Upper lobe of right lung (tissue), 1 donor: ENCODE measurements around the gene ZNF547. TPM values are rescaled to one million over a fixed set of nuclear protein-coding genes. Genes with fewer than 3 reads are reported as not detected.

Experiments
- ATAC-seq: fragments of 200-7000 bp; cut with Tn5 transposase; one replicate; pipeline ENCODE4 v1.9.1; 2020; ENCODE audit warnings: mild to moderate bottlenecking, moderate library complexity
- DNase-seq: peaks from one replicate; pipeline ENCODE4 v3.0.0-alpha.2; 2020
- H3K27ac ChIP-seq: fragments of 200-600 bp; one replicate; pipeline ENCODE4 v1.8.0; 2022
- H3K27me3 ChIP-seq: fragments of 200-600 bp; one replicate; pipeline ENCODE4 v1.8.0; 2022; ENCODE audit warnings: mild to moderate bottlenecking
- H3K36me3 ChIP-seq: fragments of 200-600 bp; one replicate; pipeline ENCODE4 v1.8.0; 2022
- H3K4me1 ChIP-seq: fragments of 200-600 bp; one replicate; pipeline ENCODE4 v1.8.0; 2022
- H3K4me3 ChIP-seq: fragments of 200-600 bp; one replicate; pipeline ENCODE4 v1.8.0; 2022; ENCODE audit warnings: mild to moderate bottlenecking
- H3K9me3 ChIP-seq: fragments of 200-600 bp; one replicate; pipeline ENCODE4 v1.8.0; 2022
- intact Hi-C: fragments of 100-400 bp; cut with DNase I; formaldehyde crosslinking; loops from one replicate; pipeline ENCODE4 v1.11.0; 2022
- total RNA-seq: library from RNA; stranded (reverse); fragmentation: NEBNext Ultra II Directional; extraction: Animal tissue kit (Norgen Biotek cat#: 25700); gene quantifications from one replicate; pipeline ENCODE4 v1.2.1, GENCODE V29; 2021
- TF ChIP-seq, protein P1 (sequence below): fragments of 200-600 bp; IDR thresholded peaks from one replicate; pipeline ENCODE4 v1.8.0; 2022; ENCODE audit warnings: antibody characterized with exemption
- donor health status: DM: no; HTN: yes; CAD: no; lungs with severe emphysema.

Gene ZNF547
- total RNA-seq, 1 donor from 2014 or later: 3.3 TPM

DNA sequence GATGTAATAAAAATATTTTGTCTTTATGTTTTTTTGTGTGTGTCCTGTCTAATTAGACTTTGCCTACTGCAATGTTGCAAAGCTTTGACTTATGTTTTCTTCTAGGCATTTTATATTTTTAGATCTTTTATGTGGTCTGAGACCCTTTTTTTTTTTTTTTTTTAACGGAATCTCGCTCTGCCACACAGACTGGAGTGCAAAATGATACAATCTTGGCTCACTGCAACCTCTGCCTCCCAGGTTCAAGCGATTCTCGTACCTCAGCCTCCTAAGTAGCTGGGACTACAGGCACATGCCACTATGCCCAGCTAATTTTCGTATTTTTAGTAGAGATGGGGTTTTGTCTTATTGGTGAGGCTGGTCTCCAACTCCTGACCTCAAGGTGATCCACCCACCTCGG is 20.8 kb upstream of the ZNF547 start:
- no peak overlapping the region for H3K27ac ChIP-seq
- no peaks in the 10 kb centered on the region for H3K9me3 ChIP-seq
- H3K36me3 ChIP-seq: no peaks in the 10 kb centered on the region
- H3K4me3 ChIP-seq: no peak overlapping the region
- TF ChIP-seq, protein P1, sequence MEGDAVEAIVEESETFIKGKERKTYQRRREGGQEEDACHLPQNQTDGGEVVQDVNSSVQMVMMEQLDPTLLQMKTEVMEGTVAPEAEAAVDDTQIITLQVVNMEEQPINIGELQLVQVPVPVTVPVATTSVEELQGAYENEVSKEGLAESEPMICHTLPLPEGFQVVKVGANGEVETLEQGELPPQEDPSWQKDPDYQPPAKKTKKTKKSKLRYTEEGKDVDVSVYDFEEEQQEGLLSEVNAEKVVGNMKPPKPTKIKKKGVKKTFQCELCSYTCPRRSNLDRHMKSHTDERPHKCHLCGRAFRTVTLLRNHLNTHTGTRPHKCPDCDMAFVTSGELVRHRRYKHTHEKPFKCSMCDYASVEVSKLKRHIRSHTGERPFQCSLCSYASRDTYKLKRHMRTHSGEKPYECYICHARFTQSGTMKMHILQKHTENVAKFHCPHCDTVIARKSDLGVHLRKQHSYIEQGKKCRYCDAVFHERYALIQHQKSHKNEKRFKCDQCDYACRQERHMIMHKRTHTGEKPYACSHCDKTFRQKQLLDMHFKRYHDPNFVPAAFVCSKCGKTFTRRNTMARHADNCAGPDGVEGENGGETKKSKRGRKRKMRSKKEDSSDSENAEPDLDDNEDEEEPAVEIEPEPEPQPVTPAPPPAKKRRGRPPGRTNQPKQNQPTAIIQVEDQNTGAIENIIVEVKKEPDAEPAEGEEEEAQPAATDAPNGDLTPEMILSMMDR: no peak
- H3K4me1 ChIP-seq: no peaks in the 10 kb centered on the region
- intact Hi-C loops: no loop called here
- DNase-seq (no peak), ATAC-seq (no peak)
- no peaks in the 10 kb centered on the region for H3K27me3 ChIP-seq

DNA sequence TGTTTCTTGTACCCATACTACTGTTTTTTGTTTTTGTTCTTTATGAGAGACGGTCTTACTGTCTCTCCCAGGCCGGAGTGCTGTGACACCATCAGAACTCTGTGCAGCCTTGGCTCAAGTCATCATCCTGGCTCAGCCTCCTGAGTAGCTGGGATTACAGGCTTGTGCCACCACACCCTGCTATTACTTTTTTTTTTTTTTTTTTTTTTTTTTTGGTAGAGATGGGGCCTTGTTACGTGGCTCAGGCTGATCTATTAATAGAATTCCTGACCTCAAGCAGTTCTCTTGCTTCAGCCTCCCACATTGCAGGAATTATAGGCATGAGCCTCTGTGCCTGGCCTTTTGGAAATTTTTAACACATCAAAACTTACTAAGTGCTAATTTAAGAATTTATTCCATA is 15.2 kb upstream of the ZNF547 start:
- H3K4me3 ChIP-seq: no peak overlapping the region
- ATAC-seq (no peak), DNase-seq (no peak)
- no peaks in the 10 kb centered on the region for H3K36me3 ChIP-seq
- intact Hi-C loops: no loop called here
- H3K27ac ChIP-seq: no peak overlapping the region
- TF ChIP-seq, protein P1: no peak
- H3K27me3 ChIP-seq: no peaks in the 10 kb centered on the region
- H3K4me1 ChIP-seq: peaks cover 17% of the 10 kb centered on the region
- H3K9me3 ChIP-seq: no peaks in the 10 kb centered on the region

DNA sequence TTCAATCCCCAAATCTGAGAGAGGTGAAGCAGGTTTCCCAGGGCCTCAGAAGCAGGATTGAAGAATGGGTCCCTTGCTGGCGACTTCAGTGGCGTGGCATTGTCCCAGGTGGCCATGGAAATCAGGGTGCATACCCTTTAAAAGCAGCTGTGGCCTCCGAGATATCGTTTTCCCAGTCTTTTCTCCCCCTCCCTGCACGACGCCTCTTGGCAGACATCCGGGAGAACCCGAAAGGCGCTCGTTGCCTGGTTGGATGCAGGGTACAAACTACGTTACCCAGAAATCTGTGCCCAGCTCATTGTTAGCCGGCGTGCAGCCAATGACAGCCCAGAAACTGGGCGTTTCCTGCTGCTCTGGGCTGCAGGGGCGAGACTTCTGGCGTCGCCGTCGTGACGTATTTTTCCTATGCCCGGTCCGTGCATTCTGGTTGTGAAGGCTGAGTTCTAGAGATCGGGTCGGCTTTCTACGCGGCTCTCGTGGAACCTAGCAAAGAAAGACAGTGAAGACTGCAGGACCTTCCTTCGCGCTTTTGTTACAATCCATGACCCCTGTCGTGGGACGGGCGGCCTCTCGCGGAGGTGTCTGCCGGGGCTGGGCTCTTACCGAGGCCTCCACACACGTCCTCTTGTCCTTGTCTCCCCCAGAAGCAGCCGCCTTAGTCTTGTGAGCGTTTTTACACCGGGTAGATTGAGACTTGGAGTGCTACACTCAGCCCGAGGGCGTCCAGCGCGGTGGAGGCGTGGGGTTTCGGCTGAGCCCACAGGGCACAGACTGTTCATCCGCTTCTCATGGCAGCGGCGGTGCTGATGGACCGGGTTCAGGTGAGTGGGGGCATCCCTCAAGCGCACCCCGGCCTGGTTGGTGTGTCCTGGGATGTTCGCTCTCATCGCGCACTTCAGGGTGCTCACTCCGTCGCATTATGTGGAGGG is 12.2 kb upstream of the ZNF547 start, which contains the start of gene ZNF304:
ZNF304 (plus strand) TSS at position 395 of the 929 bp plus-strand sequence; CDS start at position 789, 394 bp downstream.
- Histone ChIP-seq H3K4me3 (peak within 1 kb of the TSS; percentile 90), H3K4me1 (peaks cover 17% of the 10 kb centered on the region), H3K27ac (peak within 1 kb of the TSS; percentile 85), H3K36me3 (peaks cover 23% of the 10 kb centered on the region), H3K9me3 (no peaks in the 10 kb centered on the region), H3K27me3 (no peaks in the 10 kb centered on the region)
- ATAC-seq (peak; percentile 99), DNase-seq (peak; percentile 94)
- TF ChIP-seq, protein P1: no peak
- intact Hi-C loops: no loop called here

DNA sequence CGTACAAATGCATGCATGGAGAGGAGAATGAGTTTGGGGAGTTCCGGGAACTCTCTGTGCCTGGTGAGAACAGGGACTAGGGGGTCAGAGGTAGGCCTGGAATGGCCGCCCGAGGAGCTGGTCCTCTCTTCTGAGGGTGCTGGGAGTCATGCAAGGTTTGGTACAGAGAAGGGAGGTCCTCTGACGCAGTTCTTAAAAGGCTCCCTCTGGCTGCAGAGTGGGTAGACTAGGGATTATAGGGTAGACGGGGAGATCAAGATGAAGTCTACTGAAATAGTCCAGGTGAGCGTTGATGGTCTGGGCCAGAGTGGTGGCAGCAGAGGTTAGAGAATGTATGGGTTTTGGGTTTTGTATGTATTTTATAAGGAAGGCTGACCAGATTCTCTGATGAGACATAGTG is 11.5 kb upstream of the ZNF547 start:
- intact Hi-C loops: no loop called here
- TF ChIP-seq, protein P1: no peak
- H3K27ac ChIP-seq: peak overlapping the region; percentile 85
- H3K4me3 ChIP-seq: peak overlapping the region; percentile 90
- peaks cover 31% of the 10 kb centered on the region for H3K36me3 ChIP-seq
- H3K4me1 ChIP-seq: peaks cover 17% of the 10 kb centered on the region
- H3K9me3 ChIP-seq: peaks cover 2% of the 10 kb centered on the region
- H3K27me3 ChIP-seq: no peaks in the 10 kb centered on the region
- DNase-seq (no peak), ATAC-seq (no peak)

DNA sequence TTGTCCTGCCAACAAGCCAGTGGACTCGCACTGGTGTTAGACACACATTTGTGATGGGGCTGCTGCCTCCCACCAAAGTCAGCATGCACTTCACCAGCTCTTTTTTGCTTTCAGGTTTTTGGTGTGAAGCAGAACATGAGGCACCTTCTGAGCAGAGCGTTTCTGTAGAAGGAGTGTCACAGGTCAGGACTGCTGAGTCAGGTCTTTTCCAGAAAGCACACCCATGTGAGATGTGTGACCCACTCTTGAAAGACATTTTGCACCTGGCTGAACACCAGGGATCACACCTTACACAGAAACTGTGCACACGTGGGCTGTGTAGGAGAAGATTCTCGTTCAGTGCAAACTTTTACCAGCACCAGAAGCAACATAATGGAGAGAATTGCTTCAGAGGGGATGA is 7.4 kb upstream of the ZNF547 start:
- H3K36me3 ChIP-seq: peaks cover 44% of the 10 kb centered on the region
- H3K4me1 ChIP-seq: peaks cover 13% of the 10 kb centered on the region
- no peak overlapping the region for H3K4me3 ChIP-seq
- no peak overlapping the region for H3K27ac ChIP-seq
- ATAC-seq: no peak
- intact Hi-C loops: no loop called here
- TF ChIP-seq, protein P1: no peak
- H3K9me3 ChIP-seq: peaks cover 10% of the 10 kb centered on the region
- no peaks in the 10 kb centered on the region for H3K27me3 ChIP-seq
- no peak for DNase-seq
